Medulla oblongata (tissue), 1 donor: ENCODE data around the gene NFIC.

Experiments used
- DNase-seq: peaks from one replicate; pipeline ENCODE4 v3.0.0-alpha.2; 2015; ENCODE audit errors: extremely low spot score

The NFIC gene

GRCh38 chr19:3467437-3468198 is 101.2 kb downstream of the NFIC start:
- DNase-seq = no peak

GRCh38 chr19:3468211-3468610 is 101.8 kb downstream of the NFIC start:
- no peak for DNase-seq

GRCh38 chr19:3469638-3470499 is 103.5 kb downstream of the NFIC start:
- no peak for DNase-seq

- DNase-seq = no peak
Measured at GRCh38 chr19:3470500-3471128, 104.2 kb downstream of the NFIC start.

- no peak for DNase-seq
Measured at GRCh38 chr19:3471954-3472655, 105.7 kb downstream of the NFIC start.

- no peak for DNase-seq
Measured at GRCh38 chr19:3474010-3474409, 107.6 kb downstream of the NFIC start.

- DNase-seq = no peak
Measured at GRCh38 chr19:3474614-3475013, 108.2 kb downstream of the NFIC start.

- no peak for DNase-seq
Measured at GRCh38 chr19:3475449-3475848, 109.1 kb downstream of the NFIC start.

- no peak for DNase-seq
Measured at GRCh38 chr19:3476830-3477229, 110.4 kb downstream of the NFIC start.

GRCh38 chr19:3477506-3477905 is 111.1 kb downstream of the NFIC start:
- no peak for DNase-seq

- no peak for DNase-seq
Measured at GRCh38 chr19:3477951-3478350, 111.6 kb downstream of the NFIC start.

- no peak for DNase-seq
Measured at GRCh38 chr19:3478409-3479176, 112.2 kb downstream of the NFIC start.

GRCh38 chr19:3479177-3479833 is 112.9 kb downstream of the NFIC start:
- DNase-seq = peak; percentile 42

- no peak for DNase-seq
Measured at GRCh38 chr19:3479834-3480215, 113.4 kb downstream of the NFIC start.

GRCh38 chr19:3480383-3481091 is 114.2 kb downstream of the NFIC start, which contains the start of gene SMIM24:
TSS of gene SMIM24 (minus strand) at chr19:3480525. CDS start at chr19:3480463, 62 bp downstream.
- DNase-seq = no peak

- DNase-seq = no peak
Measured at GRCh38 chr19:3481241-3482090, 115.1 kb downstream of the NFIC start.

GRCh38 chr19:3482507-3483225 is 116.3 kb downstream of the NFIC start:
- DNase-seq = no peak

- DNase-seq = no peak
Measured at GRCh38 chr19:3483226-3483628, 116.8 kb downstream of the NFIC start, which contains the start of gene SMIM44. TSS of gene SMIM44 (minus strand) at chr19:3483441. CDS start at chr19:3483403, 38 bp downstream.
